Measurements from ENCODE around the gene NUP160. TPM values are rescaled to one million over a fixed set of nuclear protein-coding genes. Genes with fewer than 3 reads are reported as not detected.

The NUP160 gene
- total and polyA plus RNA-seq, 2 of the 8 experiments (the other 6 are each of a cell fraction or from before 2014, with no cell fraction given) = 44.6 to 100 TPM

GRCh38 chr11:47895035-47895434 is 46.9 kb upstream of the NUP160 start:
- Histone ChIP-seq H4K5ac (ENCODE audit: insufficient read length, low read depth, low read length) (no peak overlapping the region), H3K79me1 (ENCODE audit: low read depth, low read length) (no peaks in the 10 kb centered on the region), H3K23me2 (ENCODE audit: low read depth, low read length) (no peaks in the 10 kb centered on the region), H3K4ac (replicated peaks; ENCODE audit: insufficient read length, low read depth, low read length) (no peak overlapping the region), H4K91ac (replicated peaks; ENCODE audit: insufficient read length, low read length) (no peak overlapping the region), H2BK12ac (ENCODE audit: low read depth, low read length) (no peak overlapping the region), H3K36me3 (ENCODE audit: control insufficient read depth in 2 of 4, insufficient read depth in 4 of 4, low read length in 3 of 4) (no peaks in the 10 kb centered on the region; a peak in 1 of 8 replicates), H2BK20ac (ENCODE audit: low read length) (no peak overlapping the region), H4K8ac (ENCODE audit: extremely low read depth, insufficient read depth, low read length) (no peak overlapping the region), H3K14ac (ENCODE audit: insufficient read length) (no peak overlapping the region), H3K9me3 (ENCODE audit: insufficient read depth in 2 of 2, low read depth in 1 of 2, low read length in 1 of 2) (peaks cover 2 to 16% of the 10 kb centered on the region in 2 experiments; a peak in 1 of 4 replicates), H3K79me2 (ENCODE audit: control insufficient read depth in 1 of 2, insufficient read depth in 2 of 2, low read length in 2 of 2) (no peaks in the 10 kb centered on the region), H2AFZ (ENCODE audit: low read length) (no peak overlapping the region), H3K27me3 (replicated peaks in 1 of 4; ENCODE audit: control insufficient read depth in 3 of 4, extremely low read depth in 1 of 4, insufficient read depth in 3 of 4, low read length in 3 of 4) (peaks cover 0 to 1% (median 0%) of the 10 kb centered on the region in 4 experiments; a peak in 1 of 7 replicates), H3K4me2 (ENCODE audit: insufficient read depth in 1 of 2, low read depth in 2 of 2, low read length in 2 of 2) (no peak overlapping the region), H3K18ac (ENCODE audit: extremely low read depth, low read length) (no peak overlapping the region), H3K23ac (ENCODE audit: insufficient read length) (no peak overlapping the region), H3K4me3 (ENCODE audit: extremely low read depth in 1 of 4, insufficient read depth in 2 of 4, low read depth in 3 of 4, low read length in 4 of 4) (no peak overlapping the region), H3K4me1 (replicated peaks in 1 of 4; ENCODE audit: control insufficient read depth in 3 of 4, insufficient read depth in 4 of 4, low read length in 3 of 4) (no peaks in the 10 kb centered on the region), H4K20me1 (replicated peaks in 1 of 2; ENCODE audit: control insufficient read depth in 1 of 2, insufficient read depth in 2 of 2, low read length in 2 of 2) (no peaks in the 10 kb centered on the region), H2BK5ac (ENCODE audit: low read depth, low read length) (no peak overlapping the region), H3K9ac (replicated peaks in 1 of 4; ENCODE audit: extremely low read depth in 1 of 4, low read depth in 3 of 4, low read length in 3 of 4) (no peak overlapping the region), H3K27ac (ENCODE audit: low read depth, low read length) (no peak overlapping the region), H2BK120ac (replicated peaks; ENCODE audit: low read depth, low read length) (no peak overlapping the region), H2BK15ac (ENCODE audit: low read length) (no peak overlapping the region), H2AK5ac (ENCODE audit: low read depth, low read length) (no peak overlapping the region), H3K56ac (replicated peaks; ENCODE audit: insufficient read length, low read depth, low read length) (no peak overlapping the region)
- FAIRE-seq (no peak), DNase-seq (ENCODE audit: low read depth in 1 of 2, low spot score in 2 of 2) (no peak)
- CTCF ChIA-PET (ENCODE audit: partially characterized antibody) = interaction anchor here (0.9 to 1.0 kb wide), 2 partner anchors 12 to 40 kb away, joined by 3 read pairs; no protein-coding TSS in a partner anchor
- TF ChIP-seq CHD1 (IDR thresholded peaks at IDR 0.05; ENCODE audit: low read depth, low read length) (no peak), KDM5A (IDR thresholded peaks at IDR 0.05; ENCODE audit: low read length) (no peak), SIRT6 (IDR thresholded peaks at IDR 0.05; ENCODE audit: low read length) (no peak), RFX5 (IDR thresholded peaks at IDR 0.05; ENCODE audit: borderline replicate concordance, low read depth, low read length) (no peak), TAF1 (IDR thresholded peaks at IDR 0.05; ENCODE audit: low read depth, low read length) (no peak), BCL11A (IDR thresholded peaks at IDR 0.05; ENCODE audit: low read depth in 2 of 2, low read length in 2 of 2) (no peak), MAFK (IDR thresholded peaks at IDR 0.05; ENCODE audit: low read depth, low read length) (no peak), CBX8 (IDR thresholded peaks at IDR 0.05; ENCODE audit: borderline replicate concordance, low read depth, low read length) (no peak)
- TF ChIP-seq, protein P1, sequence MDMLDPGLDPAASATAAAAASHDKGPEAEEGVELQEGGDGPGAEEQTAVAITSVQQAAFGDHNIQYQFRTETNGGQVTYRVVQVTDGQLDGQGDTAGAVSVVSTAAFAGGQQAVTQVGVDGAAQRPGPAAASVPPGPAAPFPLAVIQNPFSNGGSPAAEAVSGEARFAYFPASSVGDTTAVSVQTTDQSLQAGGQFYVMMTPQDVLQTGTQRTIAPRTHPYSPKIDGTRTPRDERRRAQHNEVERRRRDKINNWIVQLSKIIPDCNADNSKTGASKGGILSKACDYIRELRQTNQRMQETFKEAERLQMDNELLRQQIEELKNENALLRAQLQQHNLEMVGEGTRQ (IDR thresholded peaks at IDR 0.05; ENCODE audit: low read length) = no peak
- POLR2A ChIA-PET (ENCODE audit: partially characterized antibody) = no interaction called here
- WGBS, 2 experiments (ENCODE audit: extremely low coverage in 1 of 2, insufficient coverage in 1 of 2, insufficient read length in 1 of 2, insufficient replicate concordance in 2 of 2, low coverage in 1 of 2, low lambda C conversion rate in 2 of 2, missing lambda C conversion rate in 1 of 2) = 86% methylated on average over 2 of the region's 2 CpGs; no CpG with 5 or more reads in 1 of the 2 experiments
